ENCODE data around the gene DMC1.
"Not testable (repeated sequence)": the region's sequence is repeated elsewhere in the genome, so short reads cannot be mapped to it uniquely, and the experiment has no call there.

- not testable (repeated sequence) for TF ChIP-seq CTCF, POLR2AphosphoS5, POLR2A (IDR thresholded peaks at IDR 0.05)
Observed at GRCh38 chr22:38470179-38470578, 99.8 kb downstream of the DMC1 start.

Data from breast epithelium (tissue), 3 donors.